ENCODE measurements around the gene SIPA1L3. TPM values are rescaled to one million over a fixed set of nuclear protein-coding genes. Genes with fewer than 3 reads are reported as not detected.

SIPA1L3 gene
- total RNA-seq, 2 experiments from 2014 or later, result 15.5 to 17.7 TPM

DNA sequence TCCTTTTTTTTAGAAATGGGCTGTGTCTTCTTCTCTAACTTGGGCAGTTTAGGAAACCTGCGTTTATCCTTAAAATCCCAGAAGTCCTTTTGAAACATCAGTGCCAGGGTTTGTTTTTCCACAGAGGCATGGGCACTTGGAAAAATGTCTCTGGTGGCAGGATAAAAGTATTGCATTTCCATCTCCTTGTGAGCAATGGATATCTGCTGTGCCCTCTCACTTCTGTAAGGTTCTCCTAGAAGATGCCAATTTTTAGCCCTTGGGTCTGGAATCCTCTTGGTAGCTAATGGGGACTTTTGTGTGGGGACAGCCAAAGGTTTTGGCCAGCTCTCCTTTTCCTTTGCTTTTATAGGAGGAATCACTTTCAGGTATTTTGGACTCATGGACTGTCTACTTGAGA lies 21.6 kb upstream of the SIPA1L3 start:
- TF ChIP-seq, protein P1, sequence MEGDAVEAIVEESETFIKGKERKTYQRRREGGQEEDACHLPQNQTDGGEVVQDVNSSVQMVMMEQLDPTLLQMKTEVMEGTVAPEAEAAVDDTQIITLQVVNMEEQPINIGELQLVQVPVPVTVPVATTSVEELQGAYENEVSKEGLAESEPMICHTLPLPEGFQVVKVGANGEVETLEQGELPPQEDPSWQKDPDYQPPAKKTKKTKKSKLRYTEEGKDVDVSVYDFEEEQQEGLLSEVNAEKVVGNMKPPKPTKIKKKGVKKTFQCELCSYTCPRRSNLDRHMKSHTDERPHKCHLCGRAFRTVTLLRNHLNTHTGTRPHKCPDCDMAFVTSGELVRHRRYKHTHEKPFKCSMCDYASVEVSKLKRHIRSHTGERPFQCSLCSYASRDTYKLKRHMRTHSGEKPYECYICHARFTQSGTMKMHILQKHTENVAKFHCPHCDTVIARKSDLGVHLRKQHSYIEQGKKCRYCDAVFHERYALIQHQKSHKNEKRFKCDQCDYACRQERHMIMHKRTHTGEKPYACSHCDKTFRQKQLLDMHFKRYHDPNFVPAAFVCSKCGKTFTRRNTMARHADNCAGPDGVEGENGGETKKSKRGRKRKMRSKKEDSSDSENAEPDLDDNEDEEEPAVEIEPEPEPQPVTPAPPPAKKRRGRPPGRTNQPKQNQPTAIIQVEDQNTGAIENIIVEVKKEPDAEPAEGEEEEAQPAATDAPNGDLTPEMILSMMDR (IDR thresholded peaks at IDR 0.05), result no peak
- ChIA-PET POLR2A (no interaction called here), CTCF (no interaction called here)
- peaks cover 3% of the 10 kb centered on the region for H3K9me3 Mint-ChIP-seq
- intact Hi-C loops (cut with DNase I, micrococcal nuclease), result no loop called here
- H3K27me3 Mint-ChIP-seq, result peaks cover under 1% of the 10 kb centered on the region
- no peak overlapping the region for H3K4me3 Mint-ChIP-seq
- DNase-seq (no peak), ATAC-seq (ENCODE audit: poor library complexity) (no peak)
- Histone ChIP-seq H3K27me3 (ENCODE audit: control insufficient read depth in 1 of 2, insufficient read depth in 2 of 2, low read length in 2 of 2) (peaks cover 2 to 12% of the 10 kb centered on the region in 2 experiments), H3K9me3 (ENCODE audit: control insufficient read depth in 1 of 2, insufficient read depth in 1 of 2, low read length in 2 of 2) (peaks cover 5 to 26% of the 10 kb centered on the region in 2 experiments), H3K36me3 (ENCODE audit: insufficient read depth, low read length) (no peaks in the 10 kb centered on the region), H3K4me3 (ENCODE audit: low read length) (no peak overlapping the region), H3K4me1 (ENCODE audit: insufficient read depth, low read length) (no peaks in the 10 kb centered on the region), H3K27ac (ENCODE audit: low read depth in 1 of 2, low read length in 2 of 2) (no peak overlapping the region)
- H3K27ac Mint-ChIP-seq, result no peak overlapping the region
- no peaks in the 10 kb centered on the region for H3K4me1 Mint-ChIP-seq (ENCODE audit: low read depth)
- no peaks in the 10 kb centered on the region for H3K36me3 Mint-ChIP-seq (ENCODE audit: low read depth)

DNA sequence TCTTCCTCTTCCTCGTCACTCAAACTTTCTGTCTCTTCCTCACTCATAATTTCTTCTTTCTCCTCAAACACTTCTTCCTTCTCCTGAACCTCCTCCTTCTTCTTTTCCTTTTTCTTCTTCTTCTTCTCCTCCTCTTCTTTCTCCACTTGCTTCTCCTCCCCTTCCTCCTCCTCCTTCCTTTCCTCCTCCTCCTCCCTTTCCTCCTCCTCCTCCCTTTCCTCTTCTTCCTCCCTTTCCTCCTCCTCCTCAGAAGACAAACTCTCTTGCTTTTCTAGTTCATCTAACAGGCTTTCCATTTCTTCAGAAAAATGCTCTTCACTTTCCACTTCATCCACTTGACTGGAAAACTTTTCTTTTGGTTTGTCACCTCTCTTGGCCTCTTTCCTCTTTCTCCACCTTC lies 20.4 kb upstream of the SIPA1L3 start:
- no peak overlapping the region for H3K27ac ChIP-seq (ENCODE audit: low read depth in 1 of 2, low read length in 2 of 2)
- ChIA-PET POLR2A (no interaction called here), CTCF (no interaction called here)
- TF ChIP-seq, protein P1 (IDR thresholded peaks at IDR 0.05), result no peak
- Mint-ChIP-seq H3K36me3 (ENCODE audit: low read depth) (no peaks in the 10 kb centered on the region), H3K9me3 (peaks cover 3% of the 10 kb centered on the region), H3K4me3 (no peak overlapping the region), H3K27ac (no peak overlapping the region), H3K27me3 (peaks cover 9% of the 10 kb centered on the region), H3K4me1 (ENCODE audit: low read depth) (no peaks in the 10 kb centered on the region)
- ATAC-seq (ENCODE audit: poor library complexity) (no peak), DNase-seq (no peak)
- intact Hi-C loops (cut with DNase I, micrococcal nuclease), result no loop called here
- no peak overlapping the region for H3K4me3 ChIP-seq (ENCODE audit: low read length)
- peaks cover 4 to 26% of the 10 kb centered on the region in 2 experiments for H3K9me3 ChIP-seq (ENCODE audit: control insufficient read depth in 1 of 2, insufficient read depth in 1 of 2, low read length in 2 of 2)
- no peaks in the 10 kb centered on the region for H3K4me1 ChIP-seq (ENCODE audit: insufficient read depth, low read length)
- H3K27me3 ChIP-seq (ENCODE audit: control insufficient read depth in 1 of 2, insufficient read depth in 2 of 2, low read length in 2 of 2), result peaks cover 5 to 12% of the 10 kb centered on the region in 2 experiments
- no peaks in the 10 kb centered on the region for H3K36me3 ChIP-seq (ENCODE audit: insufficient read depth, low read length)

DNA sequence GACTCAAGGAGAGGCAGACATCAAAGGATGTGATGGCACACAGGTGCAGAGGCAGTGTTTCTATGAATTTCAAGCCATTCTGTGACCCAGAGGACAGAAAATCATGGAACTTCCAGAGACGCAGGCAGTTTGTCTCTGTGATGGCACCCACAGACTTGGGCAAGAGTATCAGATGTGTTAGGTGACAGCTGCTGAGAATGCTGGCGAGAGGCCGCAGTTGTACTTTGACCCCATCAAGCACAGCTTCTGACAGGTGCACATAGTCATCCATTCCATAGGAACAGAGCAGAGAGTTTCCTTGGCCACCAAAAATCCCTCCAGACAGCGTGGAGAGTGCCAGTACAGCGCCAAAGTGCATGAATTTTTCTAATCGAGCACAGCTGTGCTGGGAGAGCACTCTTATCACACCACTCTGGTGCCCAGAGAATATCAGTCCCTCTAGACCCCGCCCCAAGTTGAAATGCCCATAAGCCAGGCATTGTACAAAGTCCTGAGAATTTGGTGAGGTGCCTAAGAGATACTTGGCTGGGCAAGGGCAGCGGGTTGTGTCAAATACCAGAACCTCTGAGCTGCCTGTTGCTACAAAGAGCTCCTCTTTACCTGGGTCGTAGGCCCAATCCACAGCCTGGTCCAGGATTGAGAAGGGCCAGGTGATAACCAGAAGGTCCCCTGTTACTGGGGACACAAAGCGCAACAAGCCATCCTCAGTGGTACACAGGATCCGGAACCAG lies 13.0 kb upstream of the SIPA1L3 start:
- no peak overlapping the region for H3K4me3 Mint-ChIP-seq
- no peak for DNase-seq
- H3K27ac Mint-ChIP-seq, result no peak overlapping the region
- POLR2A ChIA-PET, result no interaction called here
- ATAC-seq (ENCODE audit: poor library complexity), result no peak
- Histone ChIP-seq H3K9me3 (ENCODE audit: control insufficient read depth in 1 of 2, insufficient read depth in 1 of 2, low read length in 2 of 2) (no peaks in the 10 kb centered on the region), H3K36me3 (ENCODE audit: insufficient read depth, low read length) (no peaks in the 10 kb centered on the region), H3K27ac (ENCODE audit: low read depth in 1 of 2, low read length in 2 of 2) (no peak overlapping the region), H3K4me1 (ENCODE audit: insufficient read depth, low read length) (no peaks in the 10 kb centered on the region), H3K4me3 (ENCODE audit: low read length) (no peak overlapping the region), H3K27me3 (ENCODE audit: control insufficient read depth in 1 of 2, insufficient read depth in 2 of 2, low read length in 2 of 2) (peaks cover 4 to 5% of the 10 kb centered on the region in 2 experiments)
- H3K4me1 Mint-ChIP-seq (ENCODE audit: low read depth), result no peaks in the 10 kb centered on the region
- intact Hi-C loops (cut with DNase I, micrococcal nuclease), result no loop called here
- H3K36me3 Mint-ChIP-seq (ENCODE audit: low read depth), result no peaks in the 10 kb centered on the region
- no peaks in the 10 kb centered on the region for H3K9me3 Mint-ChIP-seq
- CTCF ChIA-PET, result no interaction called here
- TF ChIP-seq, protein P1 (IDR thresholded peaks at IDR 0.05), result no peak
- peaks cover 24% of the 10 kb centered on the region for H3K27me3 Mint-ChIP-seq
